ENCODE results near the gene NNT.
"Not testable (repeated sequence)": the region's sequence is repeated elsewhere in the genome, so short reads cannot be mapped to it uniquely, and the experiment has no call there.

The NNT gene

DNA sequence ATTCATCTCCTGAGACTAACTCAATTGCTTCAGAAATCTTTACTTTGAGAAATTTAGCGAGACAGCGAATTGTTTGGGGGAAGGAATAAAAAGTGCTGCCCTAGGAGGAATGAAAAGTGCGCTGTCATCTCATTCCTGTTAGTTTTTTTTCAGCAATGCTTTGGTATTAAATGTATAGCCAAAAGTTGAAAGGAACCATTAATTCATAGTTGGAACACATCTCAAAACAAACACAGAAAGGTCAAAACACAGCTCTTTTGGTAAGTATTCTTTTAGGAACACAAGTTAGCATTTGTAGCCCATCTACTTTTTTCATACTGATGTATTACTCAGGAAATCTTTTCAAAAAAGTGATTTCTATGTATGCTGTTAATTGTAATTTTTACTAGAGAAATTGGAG is 109.1 kb downstream of the NNT start:
- H3K27ac ChIP-seq, result no peak overlapping the region
- H2AFZ ChIP-seq (ENCODE audit: low read depth), result no peak overlapping the region
- no peaks in the 10 kb centered on the region for H3K4me1 ChIP-seq (ENCODE audit: low read depth, poor library complexity, severe bottlenecking)
- H3K4me3 ChIP-seq (IDR thresholded peaks at IDR 0.05; ENCODE audit: insufficient read depth, low read depth, low read length), result no peak overlapping the region
- H3K79me2 ChIP-seq (ENCODE audit: insufficient read depth, low read depth), result no peaks in the 10 kb centered on the region
- no peaks in the 10 kb centered on the region for H4K20me1 ChIP-seq (ENCODE audit: insufficient read depth)
- no peak overlapping the region for H3K9ac ChIP-seq
- H3K27me3 ChIP-seq (ENCODE audit: insufficient read depth, low read depth), result no peaks in the 10 kb centered on the region
- H3K36me3 ChIP-seq (ENCODE audit: insufficient read depth), result no peaks in the 10 kb centered on the region
- H3K4me2 ChIP-seq, result no peak overlapping the region
- TF ChIP-seq, protein P1, sequence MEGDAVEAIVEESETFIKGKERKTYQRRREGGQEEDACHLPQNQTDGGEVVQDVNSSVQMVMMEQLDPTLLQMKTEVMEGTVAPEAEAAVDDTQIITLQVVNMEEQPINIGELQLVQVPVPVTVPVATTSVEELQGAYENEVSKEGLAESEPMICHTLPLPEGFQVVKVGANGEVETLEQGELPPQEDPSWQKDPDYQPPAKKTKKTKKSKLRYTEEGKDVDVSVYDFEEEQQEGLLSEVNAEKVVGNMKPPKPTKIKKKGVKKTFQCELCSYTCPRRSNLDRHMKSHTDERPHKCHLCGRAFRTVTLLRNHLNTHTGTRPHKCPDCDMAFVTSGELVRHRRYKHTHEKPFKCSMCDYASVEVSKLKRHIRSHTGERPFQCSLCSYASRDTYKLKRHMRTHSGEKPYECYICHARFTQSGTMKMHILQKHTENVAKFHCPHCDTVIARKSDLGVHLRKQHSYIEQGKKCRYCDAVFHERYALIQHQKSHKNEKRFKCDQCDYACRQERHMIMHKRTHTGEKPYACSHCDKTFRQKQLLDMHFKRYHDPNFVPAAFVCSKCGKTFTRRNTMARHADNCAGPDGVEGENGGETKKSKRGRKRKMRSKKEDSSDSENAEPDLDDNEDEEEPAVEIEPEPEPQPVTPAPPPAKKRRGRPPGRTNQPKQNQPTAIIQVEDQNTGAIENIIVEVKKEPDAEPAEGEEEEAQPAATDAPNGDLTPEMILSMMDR (conservative IDR thresholded peaks at IDR 0.05; ENCODE audit: low read depth, low read length), result no peak

DNA sequence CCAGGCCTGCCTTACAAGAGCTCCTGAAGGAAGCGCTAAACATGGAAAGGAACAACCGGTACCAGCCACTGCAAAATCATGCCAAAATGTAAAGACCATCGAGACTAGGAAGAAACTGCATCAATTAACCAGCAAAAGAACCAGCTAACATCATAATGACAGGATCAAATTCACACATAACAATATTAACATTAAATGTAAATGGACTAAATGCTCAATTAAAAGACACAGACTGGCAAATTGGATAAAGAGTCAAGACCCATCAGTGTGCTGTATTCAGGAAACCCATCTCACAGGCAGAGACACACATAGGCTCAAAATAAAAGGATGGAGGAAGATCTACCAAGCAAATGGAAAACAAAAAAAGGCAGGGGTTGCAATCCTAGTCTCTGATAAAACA is 116.8 kb downstream of the NNT start:
- H3K36me3 ChIP-seq (ENCODE audit: insufficient read depth); H2AFZ ChIP-seq (ENCODE audit: low read depth); H3K27me3 ChIP-seq (ENCODE audit: insufficient read depth, low read depth): not testable (repeated sequence)

DNA sequence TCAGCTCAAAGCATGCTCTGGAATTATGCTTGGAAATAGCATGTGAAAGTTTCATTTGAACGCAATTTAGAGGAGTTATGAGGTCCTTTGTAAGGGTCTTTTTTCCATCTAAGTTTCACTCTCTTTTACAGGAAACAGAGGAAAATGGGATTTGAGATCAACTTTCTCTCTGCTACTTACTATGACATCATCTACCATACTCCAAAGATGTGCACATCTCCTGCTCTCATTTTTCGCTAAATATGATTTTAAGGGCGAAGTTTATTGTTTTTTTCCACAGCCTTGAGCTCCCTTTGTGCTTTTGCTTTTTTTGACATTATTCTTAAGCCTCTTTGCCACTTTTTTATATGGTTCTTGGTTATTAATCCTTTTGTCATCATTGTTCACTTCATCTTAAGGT is 125.6 kb downstream of the NNT start:
- TF ChIP-seq, protein P1 (conservative IDR thresholded peaks at IDR 0.05; ENCODE audit: low read depth, low read length), result no peak
- no peak overlapping the region for H3K9ac ChIP-seq

More for the DNA sequence above, 116.8 kb downstream of the NNT start:
- not testable (repeated sequence) for H3K4me1 ChIP-seq (ENCODE audit: low read depth, poor library complexity, severe bottlenecking); H4K20me1 ChIP-seq (ENCODE audit: insufficient read depth); H3K27ac ChIP-seq; H3K79me2 ChIP-seq (ENCODE audit: insufficient read depth, low read depth); H3K4me2 ChIP-seq; H3K4me3 ChIP-seq (IDR thresholded peaks at IDR 0.05; ENCODE audit: insufficient read depth, low read depth, low read length); H3K9ac ChIP-seq

DNA sequence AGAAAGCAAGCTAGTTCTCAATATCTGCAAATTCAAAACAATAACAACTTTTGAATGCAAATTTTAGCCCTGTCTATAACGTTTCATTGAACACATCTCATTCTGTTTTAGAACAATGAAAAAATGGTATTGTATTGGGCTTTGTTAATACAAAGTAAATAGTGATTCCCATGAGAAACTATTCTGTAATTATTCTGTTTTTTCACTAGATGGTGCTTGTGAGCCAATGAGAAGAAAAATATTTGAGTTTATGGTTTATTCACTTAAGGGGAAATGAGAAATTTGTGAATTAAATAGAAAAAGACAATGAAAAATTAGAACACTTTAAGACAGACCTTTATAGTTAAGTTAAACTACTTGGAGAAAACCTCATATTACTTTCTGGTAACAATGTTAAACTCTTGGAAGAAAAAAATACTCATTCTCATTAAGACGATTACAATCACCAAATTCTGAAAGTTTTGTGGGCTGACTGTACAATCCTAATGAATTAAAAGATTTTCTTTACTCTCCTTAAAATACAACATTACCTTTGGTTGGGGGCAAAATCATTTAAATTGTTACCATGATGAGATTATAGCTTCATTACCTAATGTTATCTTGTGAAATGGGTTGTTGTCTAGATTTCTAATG is 127.0 kb downstream of the NNT start:
- H3K79me2 ChIP-seq (ENCODE audit: insufficient read depth, low read depth), result no peaks in the 10 kb centered on the region
- no peak overlapping the region for H3K9ac ChIP-seq
- TF ChIP-seq, protein P1 (conservative IDR thresholded peaks at IDR 0.05; ENCODE audit: low read depth, low read length), result peak; percentile 86
- H3K4me1 ChIP-seq (ENCODE audit: low read depth, poor library complexity, severe bottlenecking), result no peaks in the 10 kb centered on the region
- H3K27ac ChIP-seq, result no peak overlapping the region
- H2AFZ ChIP-seq (ENCODE audit: low read depth), result no peak overlapping the region
- no peaks in the 10 kb centered on the region for H3K36me3 ChIP-seq (ENCODE audit: insufficient read depth)
- H3K27me3 ChIP-seq (ENCODE audit: insufficient read depth, low read depth), result no peaks in the 10 kb centered on the region
- no peaks in the 10 kb centered on the region for H4K20me1 ChIP-seq (ENCODE audit: insufficient read depth)
- H3K4me2 ChIP-seq, result no peak overlapping the region
- no peak overlapping the region for H3K4me3 ChIP-seq (IDR thresholded peaks at IDR 0.05; ENCODE audit: insufficient read depth, low read depth, low read length)

More for the DNA sequence above, 125.6 kb downstream of the NNT start:
- Histone ChIP-seq H3K4me3 (IDR thresholded peaks at IDR 0.05; ENCODE audit: insufficient read depth, low read depth, low read length) (no peak overlapping the region), H3K27ac (no peak overlapping the region), H3K4me2 (no peak overlapping the region), H3K4me1 (ENCODE audit: low read depth, poor library complexity, severe bottlenecking) (no peaks in the 10 kb centered on the region), H4K20me1 (ENCODE audit: insufficient read depth) (no peaks in the 10 kb centered on the region), H3K79me2 (ENCODE audit: insufficient read depth, low read depth) (no peaks in the 10 kb centered on the region), H2AFZ (ENCODE audit: low read depth) (no peak overlapping the region), H3K27me3 (ENCODE audit: insufficient read depth, low read depth) (no peaks in the 10 kb centered on the region), H3K36me3 (ENCODE audit: insufficient read depth) (no peaks in the 10 kb centered on the region)

DNA sequence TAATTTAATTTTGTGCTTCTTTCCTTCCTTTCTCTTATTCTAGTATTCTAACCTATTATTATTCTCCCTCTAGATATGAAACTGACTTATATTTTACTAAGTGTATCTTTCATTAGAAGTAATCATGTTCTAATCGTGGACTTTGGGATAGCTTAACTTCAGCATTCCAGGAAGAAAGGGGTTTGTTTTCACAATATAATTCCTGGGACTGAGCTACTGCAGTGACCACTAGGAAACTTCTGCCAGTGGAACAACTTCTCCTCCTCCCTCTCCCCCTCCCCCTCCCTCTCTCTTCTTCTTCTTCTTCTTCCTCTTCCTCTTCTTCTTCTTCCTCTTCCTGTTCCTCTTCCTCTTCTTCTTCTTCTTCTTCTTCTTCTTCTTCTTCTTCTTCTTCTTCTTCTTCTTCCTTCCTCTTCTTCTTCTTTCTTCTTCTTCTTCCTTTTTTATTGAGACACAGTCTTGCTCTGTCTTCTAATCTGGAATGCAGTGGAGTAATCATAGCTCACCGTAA is 127.9 kb downstream of the NNT start:
- Histone ChIP-seq H3K4me3 (IDR thresholded peaks at IDR 0.05; ENCODE audit: insufficient read depth, low read depth, low read length) (no peak overlapping the region), H3K27ac (no peak overlapping the region), H3K4me1 (ENCODE audit: low read depth, poor library complexity, severe bottlenecking) (no peaks in the 10 kb centered on the region), H4K20me1 (ENCODE audit: insufficient read depth) (no peaks in the 10 kb centered on the region), H3K36me3 (ENCODE audit: insufficient read depth) (no peaks in the 10 kb centered on the region), H3K27me3 (ENCODE audit: insufficient read depth, low read depth) (no peaks in the 10 kb centered on the region), H3K79me2 (ENCODE audit: insufficient read depth, low read depth) (no peaks in the 10 kb centered on the region), H3K4me2 (no peak overlapping the region), H2AFZ (ENCODE audit: low read depth) (no peak overlapping the region), H3K9ac (no peak overlapping the region)
- TF ChIP-seq, protein P1 (conservative IDR thresholded peaks at IDR 0.05; ENCODE audit: low read depth, low read length), result no peak
